ENCODE data around the gene LLPH. TPM values are rescaled to one million over a fixed set of nuclear protein-coding genes. Genes with fewer than 3 reads are reported as not detected.

LLPH gene
- total RNA-seq, 5 donors from 2014 or later (not counting 1 experiment from before 2014, with no cell fraction given): 16.6 to 24.3 (median 22.3) TPM

GRCh38 chr12:66129934-66130266 lies 650 bp downstream of the LLPH start:
- H3K4me1 Mint-ChIP-seq: peaks cover 68 to 72% (median 68%) of the 10 kb centered on the region in 3 donors

GRCh38 chr12:66127650-66128049 lies 2.9 kb downstream of the LLPH start:
- no peak for ATAC-seq (replicated peaks in 1 of 4)
- H3K36me3 ChIP-seq (ENCODE audit: control insufficient read depth in 2 of 2, extremely low read depth in 1 of 2, insufficient read depth in 1 of 2, low read length in 1 of 2): peaks cover 3 to 48% of the 10 kb centered on the region in 2 donors
- Mint-ChIP-seq H3K4me3 (peak overlapping the region in 2 of 3 donors; percentile 6 to 37), H3K27ac (peak overlapping the region; percentile 1 to 13), H3K4me1 (peaks cover 74 to 78% (median 77%) of the 10 kb centered on the region in 3 donors), H3K9me3 (no peaks in the 10 kb centered on the region), H3K36me3 (peaks cover 54% of the 10 kb centered on the region), H3K27me3 (no peaks in the 10 kb centered on the region)
- no CpG with 5 or more reads among the region's 1 CpG for WGBS (ENCODE audit: insufficient coverage)
- no peaks in the 10 kb centered on the region for H3K27me3 ChIP-seq (replicated peaks in 1 of 2; ENCODE audit: control insufficient read depth in 2 of 2, extremely low read depth in 1 of 2, insufficient read depth in 2 of 2, low read length in 1 of 2)
- CTCF ChIA-PET: no interaction called here
- no peak for DNase-seq
- peaks cover 14 to 17% of the 10 kb centered on the region in 2 experiments for H3K4me1 ChIP-seq (ENCODE audit: control insufficient read depth in 1 of 2, extremely low read depth in 1 of 2, insufficient read depth in 2 of 2, low read length in 2 of 2)
- H3K9me3 ChIP-seq: no peaks in the 10 kb centered on the region
- no peak overlapping the region for H3K4me3 ChIP-seq (ENCODE audit: control insufficient read depth in 1 of 2, extremely low read depth in 1 of 2, low read length in 1 of 2)
- no peak overlapping the region for H3K27ac ChIP-seq (ENCODE audit: low read length)
- POLR2A ChIA-PET: no interaction called here

More at GRCh38 chr12:66129934-66130266, 650 bp downstream of the LLPH start:
- H3K4me1 ChIP-seq (ENCODE audit: control insufficient read depth in 1 of 2, extremely low read depth in 1 of 2, insufficient read depth in 2 of 2, low read length in 2 of 2): peaks cover 14 to 17% of the 10 kb centered on the region in 2 experiments
- H3K27me3 ChIP-seq (replicated peaks in 1 of 2; ENCODE audit: control insufficient read depth in 2 of 2, extremely low read depth in 1 of 2, insufficient read depth in 2 of 2, low read length in 1 of 2): no peaks in the 10 kb centered on the region
- ChIA-PET POLR2A (interaction anchor here (0.5 to 1.7 kb wide), 4 partner anchors 9 to 1138 kb away, joined by 3 to 9 read pairs (median 4); partner anchors contain the start of gene HELB (in 1 of the 2)), CTCF (interaction anchor here in 1 of 2 donors (2.5 kb wide), 1 partner anchor 39 kb away, joined by 22 read pairs; the partner anchor contains the start of gene TMBIM4)
- WGBS (ENCODE audit: insufficient coverage): 0% methylated on average over 7 of the region's 8 CpGs
- H3K36me3 ChIP-seq (ENCODE audit: control insufficient read depth in 2 of 2, extremely low read depth in 1 of 2, insufficient read depth in 1 of 2, low read length in 1 of 2): peaks cover 3 to 29% of the 10 kb centered on the region in 2 donors
- DNase-seq (peak in 2 of 35 experiments; percentile 1), ATAC-seq (replicated peaks in 1 of 4) (peak in 2 of 4 experiments; percentile 2 to 3)
- peak overlapping the region; percentile 80 to 98 for H3K4me3 ChIP-seq (ENCODE audit: control insufficient read depth in 1 of 2, extremely low read depth in 1 of 2, low read length in 1 of 2)
- H3K9me3 Mint-ChIP-seq: no peaks in the 10 kb centered on the region
- H3K27ac Mint-ChIP-seq: peak overlapping the region; percentile 96
- no peaks in the 10 kb centered on the region for H3K9me3 ChIP-seq
- H3K27me3 Mint-ChIP-seq: no peaks in the 10 kb centered on the region
- peaks cover 38% of the 10 kb centered on the region for H3K36me3 Mint-ChIP-seq
- peak overlapping the region; percentile 84 for H3K27ac ChIP-seq (ENCODE audit: low read length)
- peak overlapping the region; percentile 84 to 99 (median 98) for H3K4me3 Mint-ChIP-seq

- POLR2A ChIA-PET: interaction anchor here (0.6 to 0.9 kb wide), 3 partner anchors 10 to 1332 kb away, joined by 3 to 4 read pairs (median 4); partner anchors contain the start of gene LLPH (in 1 of the 2)
- H3K27ac ChIP-seq (ENCODE audit: low read length): no peak overlapping the region
- peaks cover 0 to 46% of the 10 kb centered on the region in 2 donors for H3K36me3 ChIP-seq (ENCODE audit: control insufficient read depth in 2 of 2, extremely low read depth in 1 of 2, insufficient read depth in 1 of 2, low read length in 1 of 2)
- no peaks in the 10 kb centered on the region for H3K9me3 ChIP-seq
- no peak overlapping the region for H3K4me3 Mint-ChIP-seq
- H3K27ac Mint-ChIP-seq: no peak overlapping the region
- CTCF ChIA-PET: no interaction called here
- H3K4me3 ChIP-seq (ENCODE audit: control insufficient read depth in 1 of 2, extremely low read depth in 1 of 2, low read length in 1 of 2): no peak overlapping the region
- peaks cover 0 to 3% of the 10 kb centered on the region in 2 experiments for H3K4me1 ChIP-seq (ENCODE audit: control insufficient read depth in 1 of 2, extremely low read depth in 1 of 2, insufficient read depth in 2 of 2, low read length in 2 of 2)
- H3K9me3 Mint-ChIP-seq: no peaks in the 10 kb centered on the region
- DNase-seq (no peak), ATAC-seq (replicated peaks in 1 of 4) (no peak)
- H3K36me3 Mint-ChIP-seq: peaks cover 35% of the 10 kb centered on the region
- H3K4me1 Mint-ChIP-seq: peaks cover 21 to 27% (median 25%) of the 10 kb centered on the region in 3 donors
- WGBS (ENCODE audit: insufficient coverage): no CpG with 5 or more reads among the region's 1 CpG
- H3K27me3 ChIP-seq (replicated peaks in 1 of 2; ENCODE audit: control insufficient read depth in 2 of 2, extremely low read depth in 1 of 2, insufficient read depth in 2 of 2, low read length in 1 of 2): no peaks in the 10 kb centered on the region
- no peaks in the 10 kb centered on the region for H3K27me3 Mint-ChIP-seq
Measured at GRCh38 chr12:66120477-66120876, 10.1 kb downstream of the LLPH start.

- Mint-ChIP-seq H3K36me3 (peaks cover 29% of the 10 kb centered on the region), H3K27ac (no peak overlapping the region), H3K4me1 (peaks cover 17 to 21% (median 19%) of the 10 kb centered on the region in 3 donors), H3K4me3 (no peak overlapping the region), H3K9me3 (no peaks in the 10 kb centered on the region), H3K27me3 (no peaks in the 10 kb centered on the region)
- Histone ChIP-seq H3K27ac (ENCODE audit: low read length) (no peak overlapping the region), H3K36me3 (ENCODE audit: control insufficient read depth in 2 of 2, extremely low read depth in 1 of 2, insufficient read depth in 1 of 2, low read length in 1 of 2) (peaks cover 0 to 39% of the 10 kb centered on the region in 2 donors), H3K9me3 (no peaks in the 10 kb centered on the region), H3K27me3 (replicated peaks in 1 of 2; ENCODE audit: control insufficient read depth in 2 of 2, extremely low read depth in 1 of 2, insufficient read depth in 2 of 2, low read length in 1 of 2) (no peaks in the 10 kb centered on the region), H3K4me3 (ENCODE audit: control insufficient read depth in 1 of 2, extremely low read depth in 1 of 2, low read length in 1 of 2) (no peak overlapping the region), H3K4me1 (ENCODE audit: control insufficient read depth in 1 of 2, extremely low read depth in 1 of 2, insufficient read depth in 2 of 2, low read length in 2 of 2) (peaks cover 0 to 3% of the 10 kb centered on the region in 2 experiments)
- no CpG with 5 or more reads among the region's 1 CpG for WGBS (ENCODE audit: insufficient coverage)
- DNase-seq: no peak
- ChIA-PET POLR2A (interaction anchor here in 1 of 2 donors (0.6 kb wide), 1 partner anchor 1333 kb away, joined by 3 read pairs; no protein-coding TSS in a partner anchor), CTCF (no interaction called here)
- no peak for ATAC-seq (replicated peaks in 1 of 4)
Measured at GRCh38 chr12:66119870-66120241, 10.7 kb downstream of the LLPH start.

DNA sequence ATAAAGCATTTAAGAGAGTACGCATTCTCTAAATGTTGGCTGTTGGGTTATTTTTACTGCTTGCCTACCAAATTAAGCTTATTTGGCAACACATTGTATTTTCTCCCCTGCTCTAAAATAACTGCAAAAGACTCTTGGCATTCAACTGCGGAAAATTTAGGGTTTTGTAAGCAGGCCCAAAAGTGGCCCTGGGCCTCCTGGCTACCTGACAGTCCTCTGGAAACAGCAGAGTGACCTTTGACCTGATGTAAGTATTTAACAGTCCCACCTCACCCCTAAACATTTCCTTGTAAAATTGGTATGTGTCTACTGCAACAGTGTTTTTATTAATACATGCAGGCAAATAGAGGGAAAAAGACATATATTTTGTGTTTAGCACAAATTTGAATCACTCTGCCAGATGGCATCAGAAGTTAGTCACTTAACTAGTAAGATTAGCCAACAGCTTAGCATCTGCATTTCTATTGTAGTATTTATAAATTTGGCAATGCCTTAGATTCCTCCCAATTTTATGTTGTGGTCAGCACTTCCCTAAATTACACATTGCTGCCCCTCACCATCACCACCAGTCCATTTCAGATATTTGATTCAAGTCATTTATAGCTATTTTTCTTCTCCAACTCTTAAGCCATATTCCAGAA lies 11.2 kb downstream of the LLPH start:
- no peak for DNase-seq
- POLR2A ChIA-PET: no interaction called here
- peaks cover 14 to 17% (median 15%) of the 10 kb centered on the region in 3 donors for H3K4me1 Mint-ChIP-seq
- H3K9me3 Mint-ChIP-seq: no peaks in the 10 kb centered on the region
- H3K27me3 Mint-ChIP-seq: no peaks in the 10 kb centered on the region
- Histone ChIP-seq H3K27me3 (replicated peaks in 1 of 2; ENCODE audit: control insufficient read depth in 2 of 2, extremely low read depth in 1 of 2, insufficient read depth in 2 of 2, low read length in 1 of 2) (no peaks in the 10 kb centered on the region), H3K27ac (ENCODE audit: low read length) (no peak overlapping the region), H3K36me3 (ENCODE audit: control insufficient read depth in 2 of 2, extremely low read depth in 1 of 2, insufficient read depth in 1 of 2, low read length in 1 of 2) (peaks cover 0 to 34% of the 10 kb centered on the region in 2 donors), H3K9me3 (no peaks in the 10 kb centered on the region), H3K4me1 (ENCODE audit: control insufficient read depth in 1 of 2, extremely low read depth in 1 of 2, insufficient read depth in 2 of 2, low read length in 2 of 2) (peaks cover 0 to 3% of the 10 kb centered on the region in 2 experiments), H3K4me3 (ENCODE audit: control insufficient read depth in 1 of 2, extremely low read depth in 1 of 2, low read length in 1 of 2) (no peak overlapping the region)
- ATAC-seq (replicated peaks in 1 of 4): no peak
- WGBS (ENCODE audit: insufficient coverage): no CpG with 5 or more reads among the region's 2 CpGs
- H3K36me3 Mint-ChIP-seq: peaks cover 24% of the 10 kb centered on the region
- no peak overlapping the region for H3K4me3 Mint-ChIP-seq
- no peak overlapping the region for H3K27ac Mint-ChIP-seq
- CTCF ChIA-PET: interaction anchor here in 1 of 2 donors (0.7 kb wide), 1 partner anchor 12 kb away, joined by 3 read pairs; no protein-coding TSS in a partner anchor

DNA sequence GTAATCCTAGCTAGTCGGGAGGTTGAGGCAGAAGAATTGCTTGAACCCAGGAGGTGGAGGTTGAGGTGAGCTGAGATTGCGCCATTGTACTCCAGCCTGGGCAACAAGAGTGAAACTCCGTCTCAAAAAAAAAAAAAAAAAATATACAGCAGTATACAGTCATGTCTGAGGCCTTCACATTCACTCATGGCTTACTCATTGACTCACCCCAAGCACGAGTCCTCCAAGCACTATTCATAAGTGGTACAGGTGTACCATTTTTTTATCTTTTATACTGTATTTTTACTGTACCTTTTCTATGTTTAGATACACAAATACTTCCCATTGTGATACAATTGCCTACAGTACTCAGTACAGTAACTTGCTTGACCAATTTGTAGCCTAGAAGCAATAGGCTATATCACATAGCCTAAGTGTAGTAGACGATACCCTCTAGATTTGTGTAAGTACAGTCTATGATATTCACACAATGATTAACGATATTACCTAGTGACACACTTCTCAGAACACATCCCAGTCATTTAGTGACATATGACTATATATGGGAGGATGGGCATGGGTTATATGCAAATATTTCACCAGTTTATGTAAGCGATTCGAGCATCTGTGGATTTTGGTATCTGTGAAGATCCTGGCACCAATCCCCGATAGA lies 12.2 kb downstream of the LLPH start:
- ChIA-PET POLR2A (no interaction called here), CTCF (interaction anchor here in 1 of 2 donors (0.8 kb wide), 1 partner anchor 12 kb away, joined by 3 read pairs; the partner anchor contains the start of gene LLPH)
- H3K9me3 Mint-ChIP-seq: no peaks in the 10 kb centered on the region
- WGBS (ENCODE audit: insufficient coverage): 100% methylated on average over 1 of the region's 9 CpGs
- no peak overlapping the region for H3K27ac Mint-ChIP-seq
- no peak for DNase-seq
- Histone ChIP-seq H3K4me1 (ENCODE audit: control insufficient read depth in 1 of 2, extremely low read depth in 1 of 2, insufficient read depth in 2 of 2, low read length in 2 of 2) (peaks cover 0 to 3% of the 10 kb centered on the region in 2 experiments), H3K9me3 (no peaks in the 10 kb centered on the region), H3K27me3 (replicated peaks in 1 of 2; ENCODE audit: control insufficient read depth in 2 of 2, extremely low read depth in 1 of 2, insufficient read depth in 2 of 2, low read length in 1 of 2) (no peaks in the 10 kb centered on the region), H3K36me3 (ENCODE audit: control insufficient read depth in 2 of 2, extremely low read depth in 1 of 2, insufficient read depth in 1 of 2, low read length in 1 of 2) (peaks cover 0 to 26% of the 10 kb centered on the region in 2 donors), H3K4me3 (ENCODE audit: control insufficient read depth in 1 of 2, extremely low read depth in 1 of 2, low read length in 1 of 2) (no peak overlapping the region), H3K27ac (ENCODE audit: low read length) (no peak overlapping the region)
- ATAC-seq (replicated peaks in 1 of 4): no peak
- H3K4me1 Mint-ChIP-seq: peaks cover 9 to 13% (median 12%) of the 10 kb centered on the region in 3 donors
- no peaks in the 10 kb centered on the region for H3K27me3 Mint-ChIP-seq
- H3K4me3 Mint-ChIP-seq: no peak overlapping the region
- H3K36me3 Mint-ChIP-seq: peaks cover 14% of the 10 kb centered on the region

Measured in T-cell (primary cell).